Nephron (organoid): ENCODE measurements around the gene RSPO3.
A peak's percentile ranks its signal among the peaks of the same experiment; 100 is the strongest.

Source experiments
- H3K27ac Mint-ChIP-seq, 3 experiments: 2 replicates each; pipeline ENCODE4 v1.8.0; 2020; ENCODE audit warnings: mixed read lengths in 3 of 3, mild to moderate bottlenecking in 2 of 3, moderate library complexity in 1 of 3
- H3K27me3 Mint-ChIP-seq: 2 replicates; pipeline ENCODE4 v1.8.0; 2021; ENCODE audit warnings: low read depth, mild to moderate bottlenecking, moderate library complexity, mixed read lengths
- H3K36me3 Mint-ChIP-seq: 2 replicates; pipeline ENCODE4 v1.8.0; 2020; ENCODE audit warnings: low read depth, mixed read lengths
- H3K4me1 Mint-ChIP-seq: 2 replicates; pipeline ENCODE4 v1.8.0; 2020; ENCODE audit warnings: mixed read lengths
- H3K4me3 Mint-ChIP-seq, 3 experiments: 2 replicates each; pipeline ENCODE4 v1.8.0; 2020; ENCODE audit warnings: mild to moderate bottlenecking in 3 of 3, mixed read lengths in 3 of 3, moderate library complexity in 2 of 3
- H3K9me3 Mint-ChIP-seq: 2 replicates; pipeline ENCODE4 v1.8.0; 2020; ENCODE audit warnings: mixed read lengths
- CTCF ChIP-seq, 3 experiments: fragments of 200-600 bp; sonication (generic); IDR thresholded peaks; one replicate each; pipeline ENCODE4 v1.5.0; 2021; ENCODE audit warnings: antibody characterized with exemption in 3 of 3; ENCODE audit not compliant: unreplicated experiment in 3 of 3

The RSPO3 gene

GRCh38 chr6:127177923-127178231 lies 59.4 kb downstream of the RSPO3 start:
- peaks cover 17% of the 10 kb centered on the region for H3K36me3 Mint-ChIP-seq
- peaks cover 18% of the 10 kb centered on the region for H3K4me1 Mint-ChIP-seq
- H3K4me3 Mint-ChIP-seq: no peak overlapping the region
- no peaks in the 10 kb centered on the region for H3K27me3 Mint-ChIP-seq
- no peaks in the 10 kb centered on the region for H3K9me3 Mint-ChIP-seq
- H3K27ac Mint-ChIP-seq: peak overlapping the region in 2 of 3 experiments; percentile 62 to 80
- TF ChIP-seq CTCF (IDR thresholded peaks at IDR 0.05; ENCODE audit: unreplicated experiment in 3 of 3): no peak

- Mint-ChIP-seq H3K36me3 (peaks cover 20% of the 10 kb centered on the region), H3K9me3 (no peaks in the 10 kb centered on the region), H3K27me3 (no peaks in the 10 kb centered on the region), H3K4me1 (peaks cover 18% of the 10 kb centered on the region), H3K27ac (no peak overlapping the region), H3K4me3 (no peak overlapping the region)
- TF ChIP-seq CTCF (IDR thresholded peaks at IDR 0.05; ENCODE audit: unreplicated experiment in 3 of 3): no peak
Observed at GRCh38 chr6:127178746-127179145, 60.3 kb downstream of the RSPO3 start.

- TF ChIP-seq CTCF (IDR thresholded peaks at IDR 0.05; ENCODE audit: unreplicated experiment in 3 of 3): no peak
- no peak overlapping the region for H3K27ac Mint-ChIP-seq
- H3K4me3 Mint-ChIP-seq: no peak overlapping the region
Observed at GRCh38 chr6:127180426-127180825, 62.0 kb downstream of the RSPO3 start.

GRCh38 chr6:127182501-127182900 lies 64.0 kb downstream of the RSPO3 start:
- no peak overlapping the region for H3K27ac Mint-ChIP-seq
- no peak overlapping the region for H3K4me3 Mint-ChIP-seq
- peaks cover 21% of the 10 kb centered on the region for H3K36me3 Mint-ChIP-seq
- H3K9me3 Mint-ChIP-seq: no peaks in the 10 kb centered on the region
- no peaks in the 10 kb centered on the region for H3K27me3 Mint-ChIP-seq
- peaks cover 11% of the 10 kb centered on the region for H3K4me1 Mint-ChIP-seq
- no peak for TF ChIP-seq CTCF (IDR thresholded peaks at IDR 0.05; ENCODE audit: unreplicated experiment in 3 of 3)

More at GRCh38 chr6:127180426-127180825, 62.0 kb downstream of the RSPO3 start:
- peaks cover 23% of the 10 kb centered on the region for H3K4me1 Mint-ChIP-seq
- no peaks in the 10 kb centered on the region for H3K27me3 Mint-ChIP-seq
- H3K36me3 Mint-ChIP-seq: peaks cover 21% of the 10 kb centered on the region
- no peaks in the 10 kb centered on the region for H3K9me3 Mint-ChIP-seq

- no peak for TF ChIP-seq CTCF (IDR thresholded peaks at IDR 0.05; ENCODE audit: unreplicated experiment in 3 of 3)
- H3K9me3 Mint-ChIP-seq: no peaks in the 10 kb centered on the region
- H3K4me1 Mint-ChIP-seq: peaks cover 8% of the 10 kb centered on the region
- H3K27ac Mint-ChIP-seq: peak overlapping the region in 1 of 3 experiments; percentile 17
- peaks cover 9% of the 10 kb centered on the region for H3K36me3 Mint-ChIP-seq
- no peaks in the 10 kb centered on the region for H3K27me3 Mint-ChIP-seq
- no peak overlapping the region for H3K4me3 Mint-ChIP-seq
Observed at GRCh38 chr6:127185437-127185995, 67.0 kb downstream of the RSPO3 start.

- Mint-ChIP-seq H3K4me1 (peaks cover 11% of the 10 kb centered on the region), H3K36me3 (peaks cover 5% of the 10 kb centered on the region), H3K27me3 (no peaks in the 10 kb centered on the region), H3K9me3 (no peaks in the 10 kb centered on the region), H3K4me3 (no peak overlapping the region), H3K27ac (no peak overlapping the region)
- TF ChIP-seq CTCF (IDR thresholded peaks at IDR 0.05; ENCODE audit: unreplicated experiment in 3 of 3): peak in 1 of 3 experiments; percentile 37
Observed at GRCh38 chr6:127186889-127187288, 68.4 kb downstream of the RSPO3 start.
